ENCODE measurements around the gene PPT1.

Gene PPT1

GRCh38 chr1:40110389-40110788 is 13.3 kb upstream of the PPT1 start:
- no peak overlapping the region for H3K4me3 ChIP-seq (ENCODE audit: low read depth, low read length)
- H3K36me3 ChIP-seq, result no peaks in the 10 kb centered on the region
- no peaks in the 10 kb centered on the region for H3K27me3 ChIP-seq (ENCODE audit: insufficient read depth, low read depth, severe bottlenecking)
- DNase-seq, result no peak
- TF ChIP-seq CTCF (IDR thresholded peaks at IDR 0.05; ENCODE audit: low read depth, low read length), result no peak
- no peaks in the 10 kb centered on the region for H3K9me3 ChIP-seq (ENCODE audit: severe bottlenecking)
- no peak overlapping the region for H3K27ac ChIP-seq

- DNase-seq, result no peak
- TF ChIP-seq CTCF (IDR thresholded peaks at IDR 0.05; ENCODE audit: low read depth, low read length), result no peak
- no peaks in the 10 kb centered on the region for H3K36me3 ChIP-seq
- no peak overlapping the region for H3K27ac ChIP-seq
- H3K27me3 ChIP-seq (ENCODE audit: insufficient read depth, low read depth, severe bottlenecking), result no peaks in the 10 kb centered on the region
- H3K9me3 ChIP-seq (ENCODE audit: severe bottlenecking), result no peaks in the 10 kb centered on the region
- no peak overlapping the region for H3K4me3 ChIP-seq (ENCODE audit: low read depth, low read length)
Observed at GRCh38 chr1:40107290-40107959, 10.4 kb upstream of the PPT1 start.

- DNase-seq, result no peak
- Histone ChIP-seq H3K27ac (no peak overlapping the region), H3K36me3 (no peaks in the 10 kb centered on the region), H3K27me3 (ENCODE audit: insufficient read depth, low read depth, severe bottlenecking) (no peaks in the 10 kb centered on the region), H3K4me3 (ENCODE audit: low read depth, low read length) (no peak overlapping the region), H3K9me3 (ENCODE audit: severe bottlenecking) (no peaks in the 10 kb centered on the region)
- no peak for TF ChIP-seq CTCF (IDR thresholded peaks at IDR 0.05; ENCODE audit: low read depth, low read length)
Observed at GRCh38 chr1:40105028-40105427, 8.0 kb upstream of the PPT1 start.

GRCh38 chr1:40102896-40103295 is 5.8 kb upstream of the PPT1 start:
- no peaks in the 10 kb centered on the region for H3K27me3 ChIP-seq (ENCODE audit: insufficient read depth, low read depth, severe bottlenecking)
- H3K27ac ChIP-seq, result no peak overlapping the region
- no peak for DNase-seq
- no peaks in the 10 kb centered on the region for H3K9me3 ChIP-seq (ENCODE audit: severe bottlenecking)
- no peaks in the 10 kb centered on the region for H3K36me3 ChIP-seq
- no peak overlapping the region for H3K4me3 ChIP-seq (ENCODE audit: low read depth, low read length)
- TF ChIP-seq CTCF (IDR thresholded peaks at IDR 0.05; ENCODE audit: low read depth, low read length), result no peak

GRCh38 chr1:40102038-40102437 is 5.0 kb upstream of the PPT1 start:
- Histone ChIP-seq H3K27me3 (ENCODE audit: insufficient read depth, low read depth, severe bottlenecking) (no peaks in the 10 kb centered on the region), H3K36me3 (no peaks in the 10 kb centered on the region), H3K4me3 (ENCODE audit: low read depth, low read length) (no peak overlapping the region), H3K9me3 (ENCODE audit: severe bottlenecking) (no peaks in the 10 kb centered on the region), H3K27ac (no peak overlapping the region)
- no peak for DNase-seq
- TF ChIP-seq CTCF (IDR thresholded peaks at IDR 0.05; ENCODE audit: low read depth, low read length), result no peak

GRCh38 chr1:40096646-40096976 is 441 bp downstream of the PPT1 start:
- H3K36me3 ChIP-seq, result peaks cover 18% of the 10 kb centered on the region
- no peaks in the 10 kb centered on the region for H3K27me3 ChIP-seq (ENCODE audit: insufficient read depth, low read depth, severe bottlenecking)
- no peak for DNase-seq
- H3K27ac ChIP-seq, result peak overlapping the region; percentile 73
- no peak for TF ChIP-seq CTCF (IDR thresholded peaks at IDR 0.05; ENCODE audit: low read depth, low read length)
- H3K9me3 ChIP-seq (ENCODE audit: severe bottlenecking), result no peaks in the 10 kb centered on the region
- H3K4me3 ChIP-seq (ENCODE audit: low read depth, low read length), result peak overlapping the region; percentile 91

Measured in WERI-Rb-1 (cell line).